ENCODE results near the gene TMEM106B. TPM values are rescaled to one million over a fixed set of nuclear protein-coding genes. Genes with fewer than 3 reads are reported as not detected.
"Not testable (repeated sequence)": the region's sequence is repeated elsewhere in the genome, so short reads cannot be mapped to it uniquely, and the experiment has no call there.

The TMEM106B gene
- total RNA-seq, 2 donors from 2014 or later: 18.4 to 27.2 TPM

DNA sequence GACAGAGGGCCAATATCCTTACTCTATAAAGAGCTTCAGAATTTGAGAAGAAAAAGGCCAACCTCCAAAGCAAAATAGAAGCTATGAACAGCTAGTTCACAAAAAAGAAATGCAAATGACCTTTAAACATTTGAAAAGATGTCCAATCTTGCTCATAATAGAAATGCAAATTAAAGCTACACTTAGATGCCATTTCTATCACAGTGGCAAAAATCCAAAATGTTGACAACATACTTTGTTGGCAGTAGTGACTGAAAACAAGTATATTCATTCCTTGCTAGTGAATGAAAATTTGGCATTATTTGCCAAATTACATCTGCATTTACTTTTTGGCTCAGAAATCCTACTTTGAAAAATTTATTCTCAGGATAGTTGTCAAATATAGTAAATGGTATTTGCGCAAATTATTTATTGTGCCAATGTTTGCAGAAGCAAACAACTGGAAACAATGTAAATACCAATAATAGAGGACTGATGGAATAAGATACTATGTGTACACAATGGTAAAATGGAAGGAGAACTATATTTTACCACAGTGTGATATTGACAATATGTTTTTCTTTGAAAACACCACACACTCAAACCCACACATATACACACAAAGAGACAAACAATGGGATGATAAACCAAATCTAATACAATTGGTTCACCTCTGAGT lies 9.4 kb downstream of the TMEM106B start:
- DNase-seq (ENCODE audit: low spot score in 2 of 2): no peak
- ATAC-seq: no peak
- Mint-ChIP-seq H3K36me3 (peaks cover 30 to 37% of the 10 kb centered on the region in 2 donors), H3K9me3 (peaks cover 0 to 8% of the 10 kb centered on the region in 2 donors), H3K27ac (no peak overlapping the region)

DNA sequence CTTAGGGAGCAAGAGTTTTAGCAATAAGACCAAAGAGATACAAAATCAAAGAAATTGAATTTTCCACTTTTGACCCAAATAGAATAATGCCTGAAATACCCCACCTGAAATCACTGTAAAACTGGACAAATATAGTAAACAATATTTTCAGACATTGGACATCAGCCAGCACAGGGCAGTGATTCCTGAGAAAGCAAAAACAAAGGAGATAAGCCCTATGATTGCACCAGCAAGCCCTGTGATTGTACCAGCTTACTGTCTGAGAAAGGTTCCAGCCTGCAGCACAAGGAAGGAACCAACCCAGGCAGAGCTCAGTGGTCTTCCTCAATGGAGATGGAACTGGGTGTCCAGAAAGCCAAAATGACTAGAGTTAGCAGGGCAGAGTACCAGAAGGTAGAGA lies 10.3 kb downstream of the TMEM106B start:
- ATAC-seq (no peak), DNase-seq (ENCODE audit: low spot score in 2 of 2) (no peak)
- Mint-ChIP-seq H3K9me3 (peaks cover 0 to 8% of the 10 kb centered on the region in 2 donors), H3K36me3 (peaks cover 31 to 37% of the 10 kb centered on the region in 2 donors), H3K27ac (no peak overlapping the region)

DNA sequence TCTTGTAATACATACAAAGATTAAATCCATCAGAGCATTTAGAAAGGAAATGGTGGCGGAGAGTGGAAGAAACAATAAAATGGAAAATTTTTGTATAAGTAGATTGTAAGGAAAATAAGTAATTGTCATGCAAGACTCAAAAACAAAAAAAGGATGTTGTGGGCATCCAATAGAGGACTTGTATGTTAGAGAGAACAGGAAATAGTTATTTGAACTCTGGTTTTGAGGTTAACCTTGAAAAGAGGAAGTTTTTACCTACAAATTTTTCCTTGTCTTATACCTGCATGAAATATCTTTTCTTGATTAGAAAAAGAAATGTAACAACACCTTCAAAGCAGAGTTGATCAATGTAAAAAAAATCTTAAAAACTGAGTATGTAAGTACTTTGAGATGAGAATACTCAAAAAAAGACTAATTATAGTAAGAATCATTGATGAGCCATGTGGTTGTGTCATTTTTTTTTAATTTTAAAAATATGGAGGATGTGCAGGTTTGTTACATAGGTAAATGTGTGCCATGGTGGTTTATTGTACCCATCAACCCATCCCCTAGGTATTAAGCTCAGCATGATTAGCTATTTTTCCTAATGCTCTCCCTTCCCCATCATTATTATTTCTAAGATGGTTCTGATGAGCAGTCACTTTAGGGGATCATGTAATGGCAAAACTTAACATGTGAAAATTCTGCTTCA lies 11.9 kb downstream of the TMEM106B start:
- Mint-ChIP-seq H3K36me3 (peaks cover 23 to 27% of the 10 kb centered on the region in 2 donors), H3K27ac (peak overlapping the region in 1 of 2 donors; percentile 82), H3K9me3 (peaks cover 0 to 4% of the 10 kb centered on the region in 2 donors)
- no peak for ATAC-seq
- no peak for DNase-seq (ENCODE audit: low spot score in 2 of 2)

DNA sequence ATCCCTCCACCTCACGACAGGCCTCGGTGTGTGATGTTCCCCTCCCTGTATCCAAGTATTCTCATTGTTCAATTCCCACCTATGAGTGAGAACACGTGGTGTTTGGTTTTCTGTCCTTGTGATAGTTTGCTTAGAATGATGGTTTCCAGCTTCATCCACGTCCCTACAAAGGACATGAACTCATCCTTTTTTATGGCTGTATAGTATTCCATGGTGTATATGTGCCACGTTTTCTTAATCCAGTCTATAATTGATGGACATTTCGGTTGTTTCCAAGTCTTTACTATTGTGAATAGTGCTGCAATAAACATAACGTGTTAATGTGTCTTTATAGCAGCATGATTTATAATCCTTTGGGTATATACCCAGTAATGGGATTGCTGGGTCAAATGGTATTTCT lies 13.9 kb downstream of the TMEM106B start:
- H3K9me3 Mint-ChIP-seq; ATAC-seq; DNase-seq (ENCODE audit: low spot score in 2 of 2); H3K27ac Mint-ChIP-seq: not testable (repeated sequence)
- peaks cover 11 to 27% of the 10 kb centered on the region in 2 donors for H3K36me3 Mint-ChIP-seq

DNA sequence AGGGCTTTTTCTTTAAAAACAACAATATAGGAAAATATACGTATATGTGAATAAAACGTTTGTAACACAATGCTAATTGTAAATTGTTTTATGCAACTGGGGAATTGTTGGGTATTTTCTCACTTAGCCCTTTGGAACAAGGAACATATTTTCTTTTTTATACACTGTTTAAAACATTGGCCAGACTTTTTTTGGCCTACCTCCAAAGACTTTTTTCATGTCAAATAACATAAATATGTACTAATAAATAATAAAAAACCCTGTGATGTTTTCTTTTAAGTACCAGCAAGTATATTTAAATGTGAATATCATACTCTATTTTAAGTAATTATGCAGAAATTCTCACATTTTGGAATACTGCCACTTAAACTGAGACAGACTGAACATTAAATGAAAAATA lies 15.7 kb downstream of the TMEM106B start:
- H3K9me3 Mint-ChIP-seq: peaks cover 0 to 4% of the 10 kb centered on the region in 2 donors
- DNase-seq (ENCODE audit: low spot score in 2 of 2) (no peak), ATAC-seq (no peak)
- no peak overlapping the region for H3K27ac Mint-ChIP-seq
- H3K36me3 Mint-ChIP-seq: peaks cover 6 to 22% of the 10 kb centered on the region in 2 donors

DNA sequence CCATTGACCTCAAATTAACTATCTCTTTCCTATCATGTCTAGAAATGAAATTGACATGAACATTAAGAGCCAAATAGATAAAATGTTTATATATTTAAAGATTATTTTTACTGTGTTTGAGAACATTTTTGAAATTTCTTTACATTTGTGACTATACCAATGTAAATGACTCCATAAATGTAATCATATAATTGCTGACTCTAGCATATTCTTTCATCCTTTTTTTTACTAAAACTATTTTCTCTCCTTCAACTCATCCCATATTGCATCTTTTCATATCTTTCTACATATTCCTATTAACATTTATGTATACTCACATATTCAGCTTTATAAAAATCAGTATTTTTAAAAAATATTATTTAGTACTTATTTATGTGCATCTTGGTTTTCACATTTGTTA lies 16.9 kb downstream of the TMEM106B start:
- DNase-seq (ENCODE audit: low spot score in 2 of 2) (no peak), ATAC-seq (no peak)
- no peak overlapping the region for H3K27ac Mint-ChIP-seq
- peaks cover 0 to 4% of the 10 kb centered on the region in 2 donors for H3K9me3 Mint-ChIP-seq
- peaks cover 6 to 22% of the 10 kb centered on the region in 2 donors for H3K36me3 Mint-ChIP-seq

DNA sequence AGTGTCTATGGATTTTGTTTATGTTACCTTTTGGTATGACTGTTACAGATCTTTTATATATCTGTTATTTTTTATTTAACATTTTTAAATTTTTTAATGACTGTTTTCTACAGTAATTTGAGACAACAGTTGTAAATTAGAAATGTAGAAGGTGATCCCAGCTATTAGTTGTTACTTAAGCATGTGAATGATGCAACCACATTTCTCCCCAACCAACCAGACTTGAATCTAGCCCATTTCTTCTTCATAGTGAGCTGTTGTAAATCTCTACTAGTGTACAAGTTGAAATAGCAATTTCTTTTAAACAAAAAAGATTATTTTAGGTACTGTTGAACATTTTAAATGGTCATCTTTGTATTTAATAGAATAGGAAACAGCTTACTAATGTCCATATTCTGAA lies 18.0 kb downstream of the TMEM106B start:
- no peak for ATAC-seq
- peaks cover 6 to 29% of the 10 kb centered on the region in 2 donors for H3K36me3 Mint-ChIP-seq
- DNase-seq (ENCODE audit: low spot score in 2 of 2): no peak
- no peak overlapping the region for H3K27ac Mint-ChIP-seq
- peaks cover 0 to 4% of the 10 kb centered on the region in 2 donors for H3K9me3 Mint-ChIP-seq

DNA sequence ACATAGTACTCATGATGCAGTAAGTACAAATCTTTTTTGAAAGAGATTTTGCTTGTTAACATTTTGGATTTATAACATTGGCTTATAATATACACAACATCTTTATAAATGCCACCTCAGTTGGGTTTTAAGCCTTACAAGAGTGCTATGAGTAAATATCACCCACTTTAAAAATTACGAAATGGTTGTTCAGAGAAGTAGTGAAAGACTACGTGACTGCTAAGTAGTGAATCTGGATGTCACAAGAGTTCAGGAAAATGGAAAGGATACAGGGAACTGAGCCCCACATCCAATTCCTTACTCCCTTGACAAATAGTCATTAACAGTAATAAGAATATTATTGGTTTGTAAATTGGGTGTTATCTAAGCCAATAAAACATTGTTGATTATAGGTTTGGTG lies 20.0 kb downstream of the TMEM106B start:
- Mint-ChIP-seq H3K36me3 (peaks cover 10 to 11% of the 10 kb centered on the region in 2 donors), H3K9me3 (no peaks in the 10 kb centered on the region), H3K27ac (no peak overlapping the region)
- ATAC-seq (no peak), DNase-seq (ENCODE audit: low spot score in 2 of 2) (no peak)

DNA sequence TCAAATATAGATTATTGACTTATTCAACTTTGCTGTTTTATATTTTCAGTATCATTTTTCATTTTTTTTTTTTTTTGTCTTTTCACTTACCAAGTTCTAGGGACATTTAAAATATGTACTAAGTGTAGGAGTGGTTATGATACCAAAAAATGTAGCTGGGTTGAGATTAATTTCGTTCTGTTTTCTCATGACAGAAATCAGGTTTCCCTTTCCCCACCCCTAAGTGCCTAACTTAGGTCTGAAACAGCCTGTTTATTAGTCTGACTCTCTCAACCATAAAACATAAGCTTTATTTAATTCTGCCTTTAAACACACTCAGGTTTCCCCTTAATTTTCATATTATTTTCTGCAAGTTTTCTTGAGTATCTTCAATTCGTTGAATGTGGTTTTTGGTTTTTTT lies 22.1 kb downstream of the TMEM106B start:
- Mint-ChIP-seq H3K27ac (no peak overlapping the region), H3K36me3 (peaks cover 15 to 18% of the 10 kb centered on the region in 2 donors), H3K9me3 (peaks cover 0 to 2% of the 10 kb centered on the region in 2 donors)
- ATAC-seq (no peak), DNase-seq (ENCODE audit: low spot score in 2 of 2) (no peak)

DNA sequence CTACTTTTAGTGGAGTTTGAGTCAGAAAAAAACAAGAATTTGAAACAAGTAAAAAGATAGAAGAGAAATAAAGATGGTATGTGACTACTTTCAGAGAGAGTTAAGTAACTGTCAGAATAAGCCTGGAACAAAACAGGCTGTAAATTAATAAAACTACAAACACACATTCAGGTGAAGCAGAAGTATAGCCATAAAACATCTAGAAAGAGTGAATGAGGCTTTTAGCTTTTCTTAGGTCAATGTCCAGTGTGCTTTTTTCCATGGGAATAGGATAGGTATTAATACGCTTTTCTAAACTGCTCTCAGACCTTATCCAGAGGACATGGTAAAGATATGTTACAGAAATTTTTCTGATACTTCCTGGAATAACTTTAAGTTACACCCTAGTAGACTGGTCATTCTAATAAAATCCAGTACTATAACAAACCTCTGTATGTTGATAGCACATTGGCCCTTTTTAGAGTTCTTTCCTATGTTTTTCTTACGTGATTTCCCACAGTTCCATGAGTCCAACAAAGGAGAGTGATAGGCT lies 23.3 kb downstream of the TMEM106B start:
- DNase-seq (ENCODE audit: low spot score in 2 of 2): no peak
- no peak overlapping the region for H3K27ac Mint-ChIP-seq
- H3K36me3 Mint-ChIP-seq: peaks cover 18 to 30% of the 10 kb centered on the region in 2 donors
- H3K9me3 Mint-ChIP-seq: peaks cover 0 to 7% of the 10 kb centered on the region in 2 donors
- no peak for ATAC-seq

DNA sequence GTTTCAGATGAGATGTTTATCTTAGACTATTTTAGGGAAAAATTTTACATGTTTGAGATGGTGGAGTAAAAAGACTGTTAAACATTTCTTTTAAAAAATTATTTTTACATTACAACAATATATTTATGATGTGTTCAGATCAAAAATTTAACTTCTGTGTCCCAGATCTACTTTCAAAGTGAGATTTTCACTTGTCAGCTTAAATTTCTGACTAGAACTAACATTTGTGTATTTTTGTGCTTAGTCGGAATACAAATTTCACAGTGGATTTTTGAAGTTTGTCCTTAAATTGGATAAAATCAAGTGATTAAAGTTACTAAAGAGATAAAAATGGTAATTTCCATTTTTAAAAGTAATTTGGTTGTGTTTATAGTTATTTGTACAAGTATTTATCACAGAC lies 24.9 kb downstream of the TMEM106B start:
- ATAC-seq: no peak
- Mint-ChIP-seq H3K36me3 (peaks cover 18 to 30% of the 10 kb centered on the region in 2 donors), H3K9me3 (peaks cover 0 to 7% of the 10 kb centered on the region in 2 donors), H3K27ac (no peak overlapping the region)
- no peak for DNase-seq (ENCODE audit: low spot score in 2 of 2)

DNA sequence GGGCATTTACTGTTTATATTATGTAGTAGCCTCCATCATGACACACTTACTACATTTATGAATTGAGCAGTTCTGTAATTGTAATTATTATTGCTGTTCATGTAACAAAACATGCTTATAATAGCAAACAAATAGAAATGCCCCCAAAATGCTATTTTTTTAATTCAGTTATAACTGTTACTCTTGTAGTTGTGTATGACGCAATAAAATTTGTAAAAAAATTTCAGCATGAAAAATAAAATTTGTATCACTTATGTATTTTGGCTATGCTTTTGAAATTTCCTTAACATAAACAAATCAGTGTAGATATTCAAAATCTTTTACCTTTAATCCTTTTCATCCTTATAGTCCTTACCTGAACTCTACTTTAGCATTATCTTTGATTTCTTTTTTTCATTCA lies 25.9 kb downstream of the TMEM106B start:
- Mint-ChIP-seq H3K27ac (no peak overlapping the region), H3K9me3 (peaks cover 0 to 7% of the 10 kb centered on the region in 2 donors), H3K36me3 (peaks cover 18 to 37% of the 10 kb centered on the region in 2 donors)
- ATAC-seq (no peak), DNase-seq (ENCODE audit: low spot score in 2 of 2) (no peak)

DNA sequence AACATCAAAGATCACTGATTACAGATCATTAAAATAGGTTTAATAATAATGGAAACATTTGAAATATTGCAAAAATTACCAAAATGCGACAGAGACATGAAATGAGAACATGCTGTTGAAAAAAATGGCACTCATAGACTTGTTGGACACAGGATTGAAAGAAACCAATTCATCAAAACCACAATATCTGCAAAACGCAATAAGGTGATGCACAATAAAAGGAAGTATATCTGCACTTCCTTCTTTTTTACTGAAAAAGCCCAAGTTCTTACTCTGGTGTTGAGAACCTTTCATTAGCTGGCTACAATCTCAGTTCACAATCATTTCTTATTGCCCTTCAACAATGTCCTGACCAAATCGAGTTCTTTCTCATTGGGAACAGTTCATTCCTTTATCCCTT lies 28.7 kb downstream of the TMEM106B start:
- Mint-ChIP-seq H3K36me3 (peaks cover 14 to 29% of the 10 kb centered on the region in 2 donors), H3K27ac (no peak overlapping the region), H3K9me3 (peaks cover 0 to 7% of the 10 kb centered on the region in 2 donors)
- DNase-seq (ENCODE audit: low spot score in 2 of 2) (no peak), ATAC-seq (no peak)

DNA sequence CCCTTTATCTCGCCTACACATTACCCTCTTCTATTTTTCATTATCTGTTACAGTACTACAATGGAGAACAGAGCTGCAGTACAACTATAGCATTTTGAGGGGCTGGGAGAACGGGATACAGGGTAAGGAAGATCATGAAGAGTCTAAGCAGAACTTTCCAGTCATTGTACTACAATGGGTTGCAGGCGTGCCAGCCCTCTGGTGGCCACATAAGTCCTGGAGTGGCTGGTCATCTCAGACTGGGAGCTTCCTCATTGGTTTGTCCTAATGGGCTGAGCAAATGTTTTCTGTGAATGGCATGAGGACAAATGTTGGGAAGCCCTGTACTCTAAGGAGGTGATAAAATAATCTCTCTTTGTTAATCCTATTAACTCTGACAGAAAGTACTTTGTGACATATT lies 33.0 kb downstream of the TMEM106B start:
- Mint-ChIP-seq H3K9me3 (no peaks in the 10 kb centered on the region), H3K27ac (no peak overlapping the region), H3K36me3 (peaks cover 0 to 10% of the 10 kb centered on the region in 2 donors)
- no peak for DNase-seq (ENCODE audit: low spot score in 2 of 2)
- ATAC-seq: no peak

DNA sequence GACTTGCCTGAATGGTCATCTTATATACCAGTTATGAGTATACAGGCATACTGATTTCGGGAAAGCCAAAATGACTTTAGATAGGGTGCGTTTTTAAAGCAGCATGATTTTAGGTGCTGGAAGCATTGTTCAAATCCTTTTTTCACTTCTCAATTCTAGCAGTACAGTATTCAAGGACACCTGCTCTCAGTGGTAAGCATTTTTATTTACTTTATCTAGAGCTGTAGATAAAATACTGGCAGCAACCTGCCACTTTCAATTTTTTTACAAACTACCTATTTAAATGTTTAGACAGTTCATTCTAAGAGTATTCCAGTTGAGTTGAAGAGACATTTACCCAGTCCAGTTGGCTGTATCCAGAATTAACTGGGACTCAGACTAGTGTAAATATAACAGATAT lies 33.6 kb downstream of the TMEM106B start:
- Mint-ChIP-seq H3K36me3 (peaks cover 2 to 7% of the 10 kb centered on the region in 2 donors), H3K9me3 (no peaks in the 10 kb centered on the region), H3K27ac (no peak overlapping the region)
- ATAC-seq (no peak), DNase-seq (ENCODE audit: low spot score in 2 of 2) (no peak)

DNA sequence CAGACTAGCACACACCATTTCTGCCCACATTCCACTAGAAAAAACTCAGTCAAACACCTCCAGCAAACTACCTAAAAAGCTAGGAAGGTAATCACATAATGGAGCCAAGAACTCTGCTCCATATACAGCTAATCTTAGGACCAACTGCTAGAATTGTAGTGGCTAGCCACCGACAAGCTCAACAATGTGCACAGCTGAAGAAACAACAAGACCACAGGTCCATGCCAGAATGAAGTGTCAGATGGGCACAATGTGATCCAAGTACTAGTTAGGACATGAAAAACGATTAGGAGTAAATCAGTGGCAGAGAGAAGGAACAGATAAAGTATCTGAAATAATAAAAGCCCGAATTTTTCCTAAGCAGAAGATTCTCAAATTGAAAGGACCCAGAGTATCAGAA lies 38.6 kb downstream of the TMEM106B start:
- Mint-ChIP-seq H3K36me3 (peaks cover 31 to 34% of the 10 kb centered on the region in 2 donors), H3K27ac (no peak overlapping the region), H3K9me3 (peaks cover 22 to 24% of the 10 kb centered on the region in 2 donors)
- ATAC-seq: no peak
- DNase-seq (ENCODE audit: low spot score in 2 of 2): no peak

DNA sequence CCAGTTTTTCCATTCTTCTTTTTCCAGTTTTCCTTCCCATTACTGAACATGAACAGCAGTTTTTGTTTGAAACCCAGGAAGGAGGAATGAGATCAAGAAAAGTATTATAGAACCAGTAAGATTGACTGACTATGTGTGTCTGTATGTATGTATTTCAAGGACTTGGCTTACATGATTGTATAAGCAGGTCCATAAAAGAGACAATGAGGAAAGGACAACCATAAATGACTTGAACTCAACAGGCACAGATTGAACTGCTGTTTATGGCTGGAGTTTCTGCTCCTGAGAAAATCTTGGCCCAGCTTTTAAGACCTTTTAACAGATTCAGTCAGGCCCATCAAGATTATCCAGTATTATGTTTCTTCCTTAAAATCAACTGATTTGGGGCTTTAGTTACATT lies 39.1 kb downstream of the TMEM106B start:
- DNase-seq (ENCODE audit: low spot score in 2 of 2): no peak

More for the DNA sequence above, 39.1 kb downstream of the TMEM106B start:
- Mint-ChIP-seq H3K36me3 (peaks cover 31 to 34% of the 10 kb centered on the region in 2 donors), H3K27ac (no peak overlapping the region), H3K9me3 (peaks cover 22 to 24% of the 10 kb centered on the region in 2 donors)
- ATAC-seq: no peak
